HG03097 (cell line): ENCODE measurements around the gene NAA11.

ENCODE experiments used
- ATAC-seq: cut with Tn5 transposase; IDR thresholded peaks from one replicate; pipeline ENCODE4 v1.9.1; 2021; ENCODE audit not compliant: unreplicated experiment, low FRiP score

NAA11 gene

DNA sequence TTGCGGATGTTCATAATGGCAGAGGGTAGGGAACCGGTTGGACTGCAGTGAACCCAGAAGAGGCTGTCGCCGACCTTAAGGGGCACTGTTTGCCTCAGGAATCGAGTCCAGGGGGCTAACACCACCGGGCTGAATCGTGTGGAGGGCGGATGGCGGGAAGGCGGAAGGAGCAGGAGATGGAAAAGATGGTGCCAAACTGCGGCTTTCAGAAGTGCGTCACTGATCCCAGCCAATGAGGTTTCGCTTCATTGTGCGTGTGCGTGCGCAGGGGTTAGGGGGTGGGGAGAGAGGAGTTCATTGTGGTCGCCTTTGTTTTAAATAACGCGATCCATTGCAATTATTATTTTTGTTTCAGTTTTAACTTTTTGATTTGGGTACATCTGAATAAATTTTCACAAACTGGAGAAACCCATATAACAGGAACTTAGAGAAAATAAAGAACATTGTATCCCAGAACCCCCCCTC, at the start of gene NAA11:
TSS of gene NAA11 (minus strand) at position 198 of the 465 bp plus-strand sequence. CDS start at position 14, 184 bp downstream.
- ATAC-seq = no peak

DNA sequence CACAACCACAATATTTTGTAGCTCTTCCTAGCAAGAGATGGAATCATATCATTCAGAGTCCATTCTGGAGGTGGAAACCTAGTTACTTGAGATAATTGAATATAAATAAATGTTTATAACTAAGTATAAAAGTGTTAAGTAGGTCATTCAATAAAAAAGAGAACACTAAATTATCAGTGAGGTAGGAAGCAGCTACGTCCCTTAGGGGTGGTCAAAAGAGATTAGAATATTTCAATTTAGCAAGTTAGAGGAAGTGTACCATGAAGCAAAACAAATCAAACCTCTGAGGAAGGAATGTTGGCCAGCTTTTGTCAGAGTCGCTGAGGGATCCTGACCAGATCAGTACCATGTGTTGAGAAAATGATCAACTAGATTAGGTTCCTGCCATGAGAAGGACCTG, 44.2 kb upstream of the NAA11 start:
- ATAC-seq = no peak

- no peak for ATAC-seq
These were observed 41.2 kb upstream of the NAA11 start for GRCh38 chr4:79367096-79367495.

GRCh38 chr4:79366422-79366821, 40.6 kb upstream of the NAA11 start:
- ATAC-seq = no peak

DNA sequence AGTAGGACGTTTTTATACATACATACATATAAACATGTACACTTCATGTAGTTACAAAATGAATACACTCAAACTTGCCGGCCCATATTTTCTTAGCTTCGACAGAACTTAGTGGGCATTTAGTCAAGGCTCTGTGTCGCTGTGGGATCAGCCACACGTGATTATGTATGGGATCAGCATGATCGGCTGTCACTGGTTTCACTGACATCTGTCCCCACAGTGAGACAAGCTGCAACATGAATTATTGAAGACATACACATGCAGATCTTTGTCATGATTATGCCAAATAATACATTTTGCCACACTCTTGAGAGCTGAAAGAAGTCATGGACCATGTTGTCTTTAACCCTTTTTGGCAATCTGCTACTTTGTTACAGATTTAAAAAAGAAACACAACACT, 38.2 kb upstream of the NAA11 start:
- no peak for ATAC-seq

DNA sequence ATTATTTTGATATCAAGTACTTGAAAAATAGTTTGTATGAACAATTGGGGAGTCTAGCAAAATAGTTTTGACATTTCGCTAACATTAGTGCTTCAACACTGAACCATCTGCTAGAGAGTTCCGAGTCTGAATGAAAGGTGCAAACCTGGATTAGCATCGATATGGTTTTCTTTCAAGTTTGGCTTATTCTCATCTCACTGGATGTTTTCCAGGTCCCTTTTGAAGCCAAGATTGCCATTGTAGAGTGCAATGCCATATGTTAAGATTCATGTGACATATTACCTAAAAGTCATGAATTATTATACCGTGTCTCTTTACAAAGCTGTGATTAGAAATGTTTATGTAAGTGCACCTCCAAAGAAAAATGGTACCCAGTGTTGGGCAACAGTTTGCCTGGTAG, 36.8 kb upstream of the NAA11 start:
- ATAC-seq = no peak

- ATAC-seq = no peak
These were observed 34.1 kb upstream of the NAA11 start for GRCh38 chr4:79360006-79360405.

DNA sequence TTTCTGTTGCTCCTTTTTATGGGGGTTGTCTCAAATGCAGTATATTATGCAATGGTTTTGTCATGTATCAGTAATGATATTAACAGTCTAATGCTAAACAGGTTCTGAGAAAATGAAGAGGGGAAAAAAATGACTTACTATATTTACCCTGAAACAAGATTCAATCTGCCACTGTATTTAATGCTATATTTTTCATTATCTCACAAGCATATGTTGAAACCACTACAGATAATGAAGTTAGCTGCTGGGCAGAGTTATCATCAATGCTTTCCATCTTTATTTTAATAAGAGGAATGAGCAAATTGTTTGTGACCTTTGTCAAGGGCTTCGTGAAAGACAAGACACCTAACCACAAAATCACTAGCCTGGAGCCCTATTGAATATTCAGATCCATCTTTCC, 32.6 kb upstream of the NAA11 start:
- ATAC-seq = no peak

- ATAC-seq = no peak
These were observed 31.5 kb upstream of the NAA11 start for GRCh38 chr4:79357365-79357764.

DNA sequence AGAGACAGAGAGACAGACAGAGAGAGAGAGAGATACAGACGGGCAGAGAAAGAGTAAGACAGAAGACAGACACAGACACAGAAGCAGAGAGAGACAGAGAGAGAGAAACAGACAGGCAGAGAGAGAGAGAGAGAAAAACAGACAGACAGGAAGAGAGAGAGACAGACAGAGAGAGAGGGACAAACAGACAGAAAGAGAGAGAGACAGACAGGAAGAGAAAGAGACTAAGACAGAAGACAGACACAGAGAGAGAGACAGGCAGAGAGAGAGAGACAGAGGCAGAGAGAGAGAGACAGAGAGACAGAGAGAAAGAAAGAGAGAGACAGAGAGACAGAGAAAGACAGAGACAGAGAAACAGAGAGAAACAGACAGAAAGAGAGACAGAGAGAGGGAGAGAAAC, 27.2 kb upstream of the NAA11 start:
- ATAC-seq = no peak

- no peak for ATAC-seq
These were observed 22.5 kb upstream of the NAA11 start for GRCh38 chr4:79348405-79348804.

DNA sequence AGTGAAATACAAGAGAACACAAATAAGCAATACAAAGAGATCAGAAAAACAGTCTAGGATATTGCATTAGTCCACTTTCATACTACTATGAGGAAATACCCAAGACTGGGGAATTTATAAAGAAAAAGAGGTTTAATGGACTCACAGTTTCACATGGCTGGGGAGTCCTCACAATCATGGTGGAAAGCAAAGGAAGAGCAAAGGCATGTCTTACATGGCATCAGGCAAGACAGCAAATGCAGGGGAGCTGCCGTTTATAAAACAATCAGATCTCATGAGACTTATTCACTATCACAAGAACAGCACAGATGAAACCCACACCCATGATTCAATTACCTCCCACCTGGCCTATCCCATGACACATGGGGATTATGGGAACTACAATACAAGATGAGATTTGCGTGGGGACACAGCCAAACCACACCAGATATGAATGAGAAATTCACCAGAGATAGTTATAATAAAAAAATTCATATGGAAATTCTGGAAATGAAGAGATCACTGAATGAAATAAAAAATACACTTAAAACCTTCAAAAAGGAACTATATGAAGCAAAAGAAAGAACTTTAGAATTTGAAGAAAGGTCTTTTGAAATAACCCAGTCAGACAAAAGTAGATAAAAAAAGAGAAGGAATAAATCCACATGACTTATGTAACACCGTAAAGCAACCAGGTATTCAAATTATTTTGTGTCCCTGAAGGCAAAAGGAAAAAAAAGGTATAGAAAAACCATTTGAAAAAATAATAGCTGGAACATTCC, 16.2 kb upstream of the NAA11 start:
- ATAC-seq = no peak

DNA sequence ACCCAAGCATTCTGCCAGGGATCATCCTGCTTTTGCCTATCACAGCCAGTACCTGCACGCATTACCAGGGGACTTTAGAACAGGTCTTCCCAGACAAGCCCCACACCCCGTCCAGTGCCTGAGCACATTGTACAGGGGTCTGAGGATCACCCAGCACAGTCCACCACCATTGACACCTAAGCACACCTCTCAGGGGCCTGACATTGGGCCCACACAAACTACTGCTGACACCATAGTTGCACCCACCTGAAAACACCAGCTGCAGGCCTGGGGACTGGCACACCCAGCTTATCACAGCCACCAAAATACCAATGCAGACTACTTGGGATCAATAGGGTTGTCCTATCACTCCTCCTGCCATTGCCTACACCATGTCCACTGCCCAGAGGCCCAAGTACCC, 14.7 kb upstream of the NAA11 start:
- ATAC-seq = no peak

GRCh38 chr4:79338148-79338547, 12.3 kb upstream of the NAA11 start:
- no peak for ATAC-seq

DNA sequence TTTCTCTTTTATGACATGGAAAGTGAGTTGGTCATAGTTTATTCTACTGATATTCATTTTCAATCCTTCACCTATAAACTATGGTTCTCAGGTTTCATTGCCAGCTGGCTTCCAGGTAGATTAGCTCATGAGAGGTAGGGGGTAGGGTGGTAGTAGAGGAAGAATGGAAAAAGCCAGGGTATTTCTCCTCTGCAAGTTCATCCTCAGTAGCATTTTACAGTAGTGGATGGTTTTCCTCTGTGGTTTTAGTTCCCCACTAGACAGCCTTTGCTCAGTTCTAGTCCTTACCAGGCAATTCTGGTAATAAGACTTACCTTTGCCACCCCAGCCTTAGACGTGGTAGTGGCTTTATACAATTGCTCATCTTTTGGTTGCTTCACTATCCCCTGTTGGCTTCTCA, 8.9 kb upstream of the NAA11 start:
- no peak for ATAC-seq

DNA sequence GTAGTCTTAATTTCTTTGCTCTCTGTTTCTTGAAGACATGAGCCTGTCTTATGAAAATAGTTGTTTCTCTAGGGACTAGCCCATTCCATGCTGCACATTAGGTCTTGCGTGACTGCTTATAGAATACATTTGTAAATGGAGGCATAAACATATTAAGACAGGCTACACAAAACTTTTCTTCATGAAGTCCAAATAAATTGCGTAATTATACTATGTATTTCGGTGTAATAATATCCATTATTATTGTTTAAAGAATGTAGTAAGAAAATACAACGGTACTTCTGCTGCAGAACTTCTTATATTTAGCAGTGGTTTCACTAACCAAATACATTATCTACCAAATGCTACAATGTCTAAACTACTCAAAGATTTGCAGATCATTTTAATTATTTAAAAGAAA, 8.5 kb upstream of the NAA11 start:
- no peak for ATAC-seq

- no peak for ATAC-seq
These were observed 5.4 kb upstream of the NAA11 start for GRCh38 chr4:79331126-79331876.

GRCh38 chr4:79330720-79331119, 4.9 kb upstream of the NAA11 start:
- ATAC-seq = no peak

GRCh38 chr4:79325436-79325835, 425 bp downstream of the NAA11 start:
- no peak for ATAC-seq

- ATAC-seq = no peak
These were observed 5.9 kb downstream of the NAA11 start for GRCh38 chr4:79319975-79320374.

DNA sequence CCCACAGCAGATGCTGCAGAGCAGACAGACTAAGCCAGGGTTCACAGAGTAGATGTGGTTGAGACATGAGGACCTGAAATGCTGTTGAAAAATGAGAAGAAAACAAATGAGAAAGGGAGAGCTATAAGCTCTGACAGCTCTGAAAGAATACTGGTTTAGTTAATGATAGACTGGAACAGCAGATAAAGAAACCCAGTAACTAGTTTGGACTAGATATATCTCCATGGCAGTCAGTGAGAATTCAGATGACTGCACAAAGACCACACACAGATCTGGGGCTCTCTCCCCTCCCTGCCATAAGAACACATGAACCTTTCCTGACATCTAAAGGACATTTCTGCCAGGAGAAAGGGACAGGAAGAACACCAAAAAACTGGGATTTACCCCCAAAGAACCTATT, 8.2 kb downstream of the NAA11 start:
- no peak for ATAC-seq

GRCh38 chr4:79315891-79316290, 10.0 kb downstream of the NAA11 start:
- no peak for ATAC-seq
